Activated CD8-positive, alpha-beta T cell treated with anti-CD3 and anti-CD28 coated beads, Interleukin-2, amount 10 ng/mL, durations not matched to agents 7 days and 5 days (primary cell): Measurements from ENCODE around the gene ALDH1L1. TPM values are rescaled to one million over a fixed set of nuclear protein-coding genes. Genes with fewer than 3 reads are reported as not detected.
"Not testable (repeated sequence)": the region's sequence is repeated elsewhere in the genome, so short reads cannot be mapped to it uniquely, and the experiment has no call there.

ENCODE experiments used
- ATAC-seq: fragments of 150-1000 bp; cut with Tn5 transposase; one replicate; pipeline ENCODE4 v1.10.0; 2021; ENCODE audit warnings: moderate library complexity
- CTCF ChIA-PET: fragments of 350-600 bp; sonication (Branson Sonifier 250); formaldehyde crosslinking; loops from one replicate; lab custom pipeline; 2021; ENCODE audit warnings: antibody characterized with exemption; lab: Charles Lee
- POLR2A ChIA-PET: fragments of 350-600 bp; sonication (Branson Sonifier 250); formaldehyde crosslinking; loops from one replicate; lab custom pipeline; 2021; ENCODE audit warnings: antibody characterized with exemption; lab: Charles Lee
- DNase-seq: peaks from one replicate; pipeline ENCODE4 v3.0.0-alpha.2; 2020
- H3K27ac Mint-ChIP-seq: one replicate; pipeline ENCODE4 v1.8.0; 2021; ENCODE audit warnings: mild to moderate bottlenecking, mixed read lengths
- H3K27me3 Mint-ChIP-seq: one replicate; pipeline ENCODE4 v1.8.0; 2021; ENCODE audit warnings: low read depth, mixed read lengths
- H3K36me3 Mint-ChIP-seq: one replicate; pipeline ENCODE4 v1.8.0; 2021; ENCODE audit warnings: low read depth, mixed read lengths
- H3K4me1 Mint-ChIP-seq: one replicate; pipeline ENCODE4 v1.8.0; 2021; ENCODE audit warnings: low read depth, mixed read lengths
- H3K4me3 Mint-ChIP-seq: one replicate; pipeline ENCODE4 v1.8.0; 2021; ENCODE audit warnings: mild to moderate bottlenecking, mixed read lengths
- H3K9me3 Mint-ChIP-seq: one replicate; pipeline ENCODE4 v1.8.0; 2022; ENCODE audit warnings: mixed read lengths; ENCODE audit not compliant: insufficient read depth
- total RNA-seq, 2 experiments: library from RNA; stranded (reverse); gene quantifications; one replicate each; pipeline ENCODE4 v1.2.3, GENCODE V29; 2021

ALDH1L1 gene
- total RNA-seq, 2 experiments from 2014 or later: not detected

DNA sequence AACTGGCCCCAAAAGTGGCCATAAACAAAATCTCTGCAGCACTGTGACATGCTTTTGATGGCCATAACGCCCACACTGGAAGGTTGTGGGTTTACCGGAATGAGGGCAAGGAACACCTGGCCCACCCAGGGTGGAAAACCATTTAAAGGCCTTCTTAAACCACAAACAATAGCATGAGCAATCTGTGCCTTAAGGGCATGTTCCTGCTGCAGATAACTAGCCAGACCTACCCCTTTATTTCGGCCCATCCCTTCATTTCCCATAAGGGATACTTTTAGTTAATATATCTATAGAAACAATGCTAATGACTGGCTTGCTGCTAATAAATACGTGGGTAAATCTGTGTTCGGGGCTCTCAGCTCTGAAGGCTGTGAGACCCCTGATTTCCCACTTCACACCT lies 88.3 kb downstream of the ALDH1L1 start:
- H3K4me1 Mint-ChIP-seq, ATAC-seq, H3K36me3 Mint-ChIP-seq, CTCF ChIA-PET, H3K27ac Mint-ChIP-seq, H3K27me3 Mint-ChIP-seq, POLR2A ChIA-PET, DNase-seq, H3K4me3 Mint-ChIP-seq: not testable (repeated sequence)
- peaks cover 46% of the 10 kb centered on the region for H3K9me3 Mint-ChIP-seq

GRCh38 chr3:126087552-126088175 lies 92.7 kb downstream of the ALDH1L1 start:
- Mint-ChIP-seq H3K9me3 (peaks cover 15% of the 10 kb centered on the region), H3K4me1 (peaks cover 21% of the 10 kb centered on the region), H3K27me3 (no peaks in the 10 kb centered on the region), H3K27ac (no peak overlapping the region), H3K4me3 (no peak overlapping the region), H3K36me3 (peaks cover 10% of the 10 kb centered on the region)
- ChIA-PET CTCF (no interaction called here), POLR2A (no interaction called here)
- DNase-seq (no peak), ATAC-seq (no peak)

DNA sequence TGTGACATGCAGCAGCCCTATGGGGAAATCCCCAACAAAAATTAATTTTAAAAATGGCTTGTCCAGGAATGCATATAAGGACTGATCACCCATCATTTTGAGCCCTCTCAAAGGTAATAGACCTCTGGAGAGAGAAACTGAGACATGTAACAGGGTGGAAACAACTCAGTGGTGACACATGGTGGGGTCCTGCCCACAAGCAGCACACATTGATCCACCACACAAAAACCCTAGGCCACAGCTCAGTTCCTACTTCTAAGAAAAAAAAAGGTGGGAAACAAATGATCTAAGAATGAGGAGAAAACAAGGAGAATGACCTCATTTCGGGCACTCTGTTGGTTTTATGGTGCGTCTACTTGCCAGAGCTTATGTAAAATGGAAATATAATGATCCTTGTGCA lies 94.5 kb downstream of the ALDH1L1 start:
- ChIA-PET POLR2A (no interaction called here), CTCF (no interaction called here)
- no peak for ATAC-seq
- DNase-seq: no peak
- peak overlapping the region; percentile 3 for H3K4me3 Mint-ChIP-seq
- H3K4me1 Mint-ChIP-seq: peaks cover 21% of the 10 kb centered on the region
- no peaks in the 10 kb centered on the region for H3K27me3 Mint-ChIP-seq
- peaks cover 8% of the 10 kb centered on the region for H3K9me3 Mint-ChIP-seq
- H3K27ac Mint-ChIP-seq: no peak overlapping the region
- H3K36me3 Mint-ChIP-seq: peaks cover 10% of the 10 kb centered on the region

GRCh38 chr3:126085276-126085675 lies 95.1 kb downstream of the ALDH1L1 start:
- DNase-seq (no peak), ATAC-seq (no peak)
- CTCF ChIA-PET: no interaction called here
- POLR2A ChIA-PET: no interaction called here
- Mint-ChIP-seq H3K27me3 (no peaks in the 10 kb centered on the region), H3K36me3 (peaks cover 10% of the 10 kb centered on the region), H3K9me3 (peaks cover 4% of the 10 kb centered on the region), H3K4me1 (peaks cover 21% of the 10 kb centered on the region), H3K27ac (no peak overlapping the region), H3K4me3 (peak overlapping the region; percentile 91)

DNA sequence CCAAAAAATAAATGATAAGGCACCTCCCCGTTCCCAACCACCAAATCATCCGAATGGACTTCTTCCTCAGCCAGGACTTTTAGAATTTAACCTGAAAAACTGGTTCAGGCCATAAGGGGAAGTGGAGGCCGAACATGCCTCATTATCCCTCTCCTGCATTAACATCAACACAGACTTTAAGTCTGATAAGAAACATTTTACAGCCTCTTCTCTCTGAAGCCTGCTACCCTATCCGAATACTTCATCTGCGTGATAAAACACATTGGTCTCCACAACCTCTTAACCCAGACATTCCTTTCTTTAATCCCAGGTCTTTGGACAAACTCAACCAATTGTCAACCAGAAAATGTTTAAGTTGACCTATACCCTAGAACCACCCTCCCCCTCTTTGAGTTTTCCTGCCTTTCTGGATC lies 95.6 kb downstream of the ALDH1L1 start:
- CTCF ChIA-PET: interaction anchor here (0.8 to 1.3 kb wide), 3 partner anchors 11 to 39 kb away, joined by 3 to 4 read pairs (median 4); no protein-coding TSS in a partner anchor
- peaks cover 10% of the 10 kb centered on the region for H3K36me3 Mint-ChIP-seq
- ATAC-seq: no peak
- H3K9me3 Mint-ChIP-seq: peaks cover 4% of the 10 kb centered on the region
- peaks cover 21% of the 10 kb centered on the region for H3K4me1 Mint-ChIP-seq
- POLR2A ChIA-PET: interaction anchor here (0.6 kb wide), 1 partner anchor 25 kb away, joined by 3 read pairs; no protein-coding TSS in a partner anchor
- peak overlapping the region; percentile 3 for H3K27ac Mint-ChIP-seq
- DNase-seq: no peak
- H3K27me3 Mint-ChIP-seq: no peaks in the 10 kb centered on the region
- H3K4me3 Mint-ChIP-seq: peak overlapping the region; percentile 91

GRCh38 chr3:126083913-126084767 lies 96.2 kb downstream of the ALDH1L1 start, which contains the start of gene SLC41A3:
Gene SLC41A3 (minus strand): TSS chr3:126084124. CDS start chr3:126068219, 15,905 bp downstream.
- Mint-ChIP-seq H3K27ac (peak within 1 kb of the TSS; percentile 92), H3K4me3 (peak within 1 kb of the TSS; percentile 91), H3K4me1 (peaks cover 21% of the 10 kb centered on the region), H3K36me3 (peaks cover 10% of the 10 kb centered on the region), H3K9me3 (peaks cover 4% of the 10 kb centered on the region), H3K27me3 (no peaks in the 10 kb centered on the region)
- ATAC-seq (peak; percentile 92), DNase-seq (peak; percentile 89)
- CTCF ChIA-PET: interaction anchor here (0.8 to 1.3 kb wide), 3 partner anchors 12 to 40 kb away, joined by 3 to 4 read pairs (median 4); no protein-coding TSS in a partner anchor
- POLR2A ChIA-PET: interaction anchor here (0.6 kb wide), 3 partner anchors 26 to 387 kb away, joined by 3 read pairs; no protein-coding TSS in a partner anchor

DNA sequence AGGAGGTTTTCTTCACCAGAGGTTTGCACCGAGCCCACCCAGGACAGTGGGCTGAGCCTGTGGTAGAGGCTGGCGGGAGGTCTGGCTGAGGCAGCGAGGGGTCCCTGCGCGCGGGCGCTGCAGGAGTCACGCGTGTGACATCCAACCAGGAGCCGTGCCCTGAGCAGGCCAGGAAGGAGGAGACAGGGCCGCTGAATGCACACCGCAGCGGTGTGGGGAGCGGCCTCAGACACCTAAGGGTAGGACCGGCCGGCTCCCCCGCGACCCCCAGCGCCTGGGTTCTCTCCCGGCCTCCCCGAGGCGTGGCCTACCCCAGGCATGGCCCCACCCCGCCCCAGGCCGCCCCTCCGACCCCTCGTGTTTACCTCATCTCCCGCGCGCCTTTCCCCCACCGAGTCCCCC lies 96.9 kb downstream of the ALDH1L1 start:
- Mint-ChIP-seq H3K9me3 (peaks cover 4% of the 10 kb centered on the region), H3K27ac (peak overlapping the region; percentile 92), H3K27me3 (no peaks in the 10 kb centered on the region), H3K4me1 (peaks cover 21% of the 10 kb centered on the region), H3K4me3 (peak overlapping the region; percentile 91), H3K36me3 (peaks cover 10% of the 10 kb centered on the region)
- ATAC-seq (peak; percentile 73), DNase-seq (peak; percentile 63)
- ChIA-PET POLR2A (interaction anchor here (0.6 kb wide), 2 partner anchors 362 to 388 kb away, joined by 3 read pairs; no protein-coding TSS in a partner anchor), CTCF (interaction anchor here (1.2 to 1.3 kb wide), 2 partner anchors 12 to 21 kb away, joined by 3 to 4 read pairs; no protein-coding TSS in a partner anchor)

- peaks cover 4% of the 10 kb centered on the region for H3K9me3 Mint-ChIP-seq
- ATAC-seq (no peak), DNase-seq (no peak)
- no peaks in the 10 kb centered on the region for H3K27me3 Mint-ChIP-seq
- H3K27ac Mint-ChIP-seq: peak overlapping the region; percentile 92
- peaks cover 21% of the 10 kb centered on the region for H3K4me1 Mint-ChIP-seq
- H3K36me3 Mint-ChIP-seq: peaks cover 10% of the 10 kb centered on the region
- ChIA-PET CTCF (no interaction called here), POLR2A (no interaction called here)
- H3K4me3 Mint-ChIP-seq: peak overlapping the region; percentile 91
Measured at GRCh38 chr3:126083138-126083445, 97.3 kb downstream of the ALDH1L1 start.

GRCh38 chr3:126082362-126083137 lies 97.8 kb downstream of the ALDH1L1 start:
- peaks cover 2% of the 10 kb centered on the region for H3K9me3 Mint-ChIP-seq
- ChIA-PET CTCF (no interaction called here), POLR2A (no interaction called here)
- H3K4me1 Mint-ChIP-seq: peaks cover 21% of the 10 kb centered on the region
- no peak for ATAC-seq
- H3K36me3 Mint-ChIP-seq: peaks cover 10% of the 10 kb centered on the region
- no peak for DNase-seq
- no peaks in the 10 kb centered on the region for H3K27me3 Mint-ChIP-seq
- peak overlapping the region; percentile 91 for H3K4me3 Mint-ChIP-seq
- H3K27ac Mint-ChIP-seq: peak overlapping the region; percentile 92

- POLR2A ChIA-PET: no interaction called here
- no peak for DNase-seq
- Mint-ChIP-seq H3K36me3 (peaks cover 10% of the 10 kb centered on the region), H3K4me1 (peaks cover 21% of the 10 kb centered on the region), H3K27ac (no peak overlapping the region), H3K4me3 (no peak overlapping the region), H3K27me3 (no peaks in the 10 kb centered on the region), H3K9me3 (no peaks in the 10 kb centered on the region)
- CTCF ChIA-PET: interaction anchor here (2.2 kb wide), 1 partner anchor 18 kb away, joined by 7 read pairs; no protein-coding TSS in a partner anchor
- no peak for ATAC-seq
Measured at GRCh38 chr3:126081618-126082361, 98.6 kb downstream of the ALDH1L1 start.

- ChIA-PET CTCF (interaction anchor here (2.2 kb wide), 1 partner anchor 18 kb away, joined by 7 read pairs; no protein-coding TSS in a partner anchor), POLR2A (no interaction called here)
- Mint-ChIP-seq H3K4me1 (peaks cover 18% of the 10 kb centered on the region), H3K9me3 (no peaks in the 10 kb centered on the region), H3K36me3 (peaks cover 10% of the 10 kb centered on the region), H3K4me3 (no peak overlapping the region), H3K27ac (no peak overlapping the region), H3K27me3 (no peaks in the 10 kb centered on the region)
- DNase-seq (no peak), ATAC-seq (no peak)
Measured at GRCh38 chr3:126080970-126081369, 99.4 kb downstream of the ALDH1L1 start.
